LNCAP (cell line): Measurements from ENCODE around the gene SMARCC1.

ENCODE experiments used
- TF ChIP-seq, protein P1 (sequence below): fragments of 450-650 bp; IDR thresholded peaks from 2 replicates; pipeline ENCODE4 v1.5.1; 2017; ENCODE audit warnings: mild to moderate bottlenecking

Gene SMARCC1

DNA sequence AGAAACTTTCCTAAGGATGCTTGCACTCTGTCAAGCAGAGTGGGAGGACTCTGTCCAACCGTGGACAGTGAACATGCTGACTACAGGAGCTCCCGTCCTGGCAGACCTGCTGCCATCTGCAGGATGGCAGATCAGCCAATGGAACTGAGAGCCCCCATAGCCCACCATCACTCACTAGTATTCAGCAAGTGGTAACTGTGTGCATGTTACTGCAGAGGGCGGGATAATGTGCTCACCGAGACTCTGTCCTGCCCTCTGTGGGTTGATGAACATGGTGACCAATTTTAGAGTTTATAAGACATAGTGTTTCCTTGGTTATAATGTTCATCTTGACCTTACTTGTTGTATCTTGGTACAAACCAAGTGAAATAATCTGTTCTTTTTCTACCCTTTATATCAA is 214.5 kb downstream of the SMARCC1 start:
- TF ChIP-seq, protein P1, sequence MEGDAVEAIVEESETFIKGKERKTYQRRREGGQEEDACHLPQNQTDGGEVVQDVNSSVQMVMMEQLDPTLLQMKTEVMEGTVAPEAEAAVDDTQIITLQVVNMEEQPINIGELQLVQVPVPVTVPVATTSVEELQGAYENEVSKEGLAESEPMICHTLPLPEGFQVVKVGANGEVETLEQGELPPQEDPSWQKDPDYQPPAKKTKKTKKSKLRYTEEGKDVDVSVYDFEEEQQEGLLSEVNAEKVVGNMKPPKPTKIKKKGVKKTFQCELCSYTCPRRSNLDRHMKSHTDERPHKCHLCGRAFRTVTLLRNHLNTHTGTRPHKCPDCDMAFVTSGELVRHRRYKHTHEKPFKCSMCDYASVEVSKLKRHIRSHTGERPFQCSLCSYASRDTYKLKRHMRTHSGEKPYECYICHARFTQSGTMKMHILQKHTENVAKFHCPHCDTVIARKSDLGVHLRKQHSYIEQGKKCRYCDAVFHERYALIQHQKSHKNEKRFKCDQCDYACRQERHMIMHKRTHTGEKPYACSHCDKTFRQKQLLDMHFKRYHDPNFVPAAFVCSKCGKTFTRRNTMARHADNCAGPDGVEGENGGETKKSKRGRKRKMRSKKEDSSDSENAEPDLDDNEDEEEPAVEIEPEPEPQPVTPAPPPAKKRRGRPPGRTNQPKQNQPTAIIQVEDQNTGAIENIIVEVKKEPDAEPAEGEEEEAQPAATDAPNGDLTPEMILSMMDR: no peak

DNA sequence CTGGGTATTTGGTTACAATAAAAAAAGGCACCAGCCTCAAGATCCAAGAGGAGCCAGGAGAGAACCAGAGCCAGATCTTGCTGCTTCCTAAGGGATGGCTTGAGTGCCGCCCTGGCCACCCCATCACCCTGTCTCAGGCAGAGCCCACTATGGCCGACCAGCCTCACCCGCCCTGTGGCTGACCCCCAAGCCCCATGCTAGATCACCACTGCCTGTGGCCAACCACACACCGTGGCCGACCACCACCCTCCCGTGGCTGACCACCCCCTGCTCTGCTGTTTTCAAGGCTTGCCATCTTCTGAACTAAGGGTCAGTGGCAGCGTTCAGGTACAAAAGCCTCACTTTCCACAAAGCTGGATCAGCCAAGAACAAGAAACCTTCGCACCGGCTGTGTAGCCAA is 215.0 kb downstream of the SMARCC1 start:
- TF ChIP-seq, protein P1: no peak

DNA sequence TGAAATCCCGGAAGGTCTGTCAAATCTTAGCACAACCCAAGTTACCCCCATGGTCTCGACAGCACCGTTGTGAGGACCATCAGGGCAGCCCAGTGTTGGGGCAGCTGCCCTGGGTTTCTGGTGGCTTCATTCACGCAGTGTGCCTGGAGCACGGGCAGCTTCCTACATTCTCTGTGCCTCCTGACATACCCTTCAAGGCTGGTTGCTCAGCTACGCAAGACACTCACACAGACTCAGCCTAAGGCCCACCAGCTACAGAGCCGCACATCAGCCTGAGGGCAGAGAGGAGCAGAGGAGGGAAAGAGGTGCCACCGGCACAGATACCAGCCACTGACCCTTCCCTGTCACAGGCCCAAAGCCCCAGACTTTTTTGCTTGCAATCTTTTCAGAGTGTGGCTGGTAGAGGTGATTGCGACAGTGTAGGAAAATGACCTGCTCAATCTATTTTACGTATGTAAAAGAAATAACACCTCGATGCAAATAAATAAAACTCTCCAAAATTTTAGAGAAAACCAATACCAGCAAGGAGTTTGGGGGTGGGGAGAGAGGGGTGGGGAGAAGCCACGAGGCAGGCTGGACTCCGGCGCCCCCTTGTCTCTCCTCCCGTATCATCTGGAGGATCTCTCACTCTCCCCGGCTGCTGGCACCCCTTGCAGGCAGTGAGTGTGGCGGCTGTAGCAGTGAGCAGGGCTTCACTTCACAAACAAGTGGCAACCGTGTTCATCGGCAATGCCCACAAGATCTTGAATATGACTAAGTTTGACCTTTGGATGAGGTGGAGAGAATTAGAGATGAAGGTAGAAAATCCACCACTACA is 215.8 kb downstream of the SMARCC1 start:
- TF ChIP-seq, protein P1: no peak

DNA sequence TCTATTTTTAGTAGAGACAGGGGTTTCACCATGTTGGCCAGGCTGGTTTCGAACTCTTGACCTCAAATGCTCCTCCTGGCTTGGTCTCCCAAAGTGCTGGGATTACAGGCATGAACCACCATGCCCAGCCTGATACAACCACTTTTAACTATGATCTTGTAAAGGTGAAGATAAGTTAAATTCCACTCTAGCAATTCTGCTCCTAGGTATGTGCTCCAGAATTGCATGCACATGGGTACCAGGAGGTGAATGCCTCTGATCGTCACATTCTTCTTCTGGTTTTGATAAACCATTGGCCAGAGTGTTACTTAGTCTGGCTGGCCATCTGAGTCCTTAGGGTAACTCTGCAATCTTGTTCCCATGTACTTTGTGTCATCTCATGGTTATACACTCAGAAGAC is 225.3 kb downstream of the SMARCC1 start:
- TF ChIP-seq, protein P1: no peak

DNA sequence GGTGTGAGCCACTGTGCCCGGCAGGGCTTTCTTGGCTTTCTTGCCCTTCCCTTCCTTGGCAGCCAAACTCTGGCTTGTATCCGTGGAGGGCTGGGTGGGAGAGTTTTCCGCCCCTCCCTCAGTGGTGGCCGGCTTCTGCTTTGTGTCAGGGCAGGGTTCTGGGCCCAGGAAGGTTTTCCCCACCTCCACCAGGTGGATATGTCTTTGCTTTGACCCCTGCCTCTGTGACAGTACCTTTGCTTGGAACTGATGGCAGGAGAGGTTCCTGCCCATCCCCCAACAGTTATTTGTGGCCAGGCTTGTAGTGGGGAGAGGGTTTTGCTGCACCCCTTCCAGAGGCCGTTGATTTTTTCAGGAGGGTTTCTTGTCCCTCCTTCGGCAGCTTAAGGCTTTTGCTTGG is 227.4 kb downstream of the SMARCC1 start:
- TF ChIP-seq, protein P1: no peak

DNA sequence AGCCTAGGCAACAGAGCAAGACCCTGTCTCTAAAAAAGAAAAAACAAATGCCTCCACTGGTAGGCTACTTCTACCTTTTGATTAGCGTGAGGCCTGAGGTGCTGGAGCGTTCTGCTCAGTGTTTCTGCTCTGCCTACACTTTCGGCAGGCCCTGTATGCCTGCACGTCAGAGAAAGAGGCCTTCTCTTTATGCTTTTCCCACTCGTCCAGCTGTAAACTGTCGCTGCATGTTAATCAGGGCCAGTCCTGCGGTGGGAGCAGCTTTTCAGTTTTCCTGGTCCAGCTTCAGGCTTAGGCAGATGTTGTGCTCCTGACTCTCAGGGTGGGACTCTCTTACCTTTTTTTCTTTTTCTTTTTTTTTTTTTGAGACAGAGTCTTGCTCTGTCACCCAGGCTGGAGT is 228.3 kb downstream of the SMARCC1 start:
- TF ChIP-seq, protein P1: no peak

DNA sequence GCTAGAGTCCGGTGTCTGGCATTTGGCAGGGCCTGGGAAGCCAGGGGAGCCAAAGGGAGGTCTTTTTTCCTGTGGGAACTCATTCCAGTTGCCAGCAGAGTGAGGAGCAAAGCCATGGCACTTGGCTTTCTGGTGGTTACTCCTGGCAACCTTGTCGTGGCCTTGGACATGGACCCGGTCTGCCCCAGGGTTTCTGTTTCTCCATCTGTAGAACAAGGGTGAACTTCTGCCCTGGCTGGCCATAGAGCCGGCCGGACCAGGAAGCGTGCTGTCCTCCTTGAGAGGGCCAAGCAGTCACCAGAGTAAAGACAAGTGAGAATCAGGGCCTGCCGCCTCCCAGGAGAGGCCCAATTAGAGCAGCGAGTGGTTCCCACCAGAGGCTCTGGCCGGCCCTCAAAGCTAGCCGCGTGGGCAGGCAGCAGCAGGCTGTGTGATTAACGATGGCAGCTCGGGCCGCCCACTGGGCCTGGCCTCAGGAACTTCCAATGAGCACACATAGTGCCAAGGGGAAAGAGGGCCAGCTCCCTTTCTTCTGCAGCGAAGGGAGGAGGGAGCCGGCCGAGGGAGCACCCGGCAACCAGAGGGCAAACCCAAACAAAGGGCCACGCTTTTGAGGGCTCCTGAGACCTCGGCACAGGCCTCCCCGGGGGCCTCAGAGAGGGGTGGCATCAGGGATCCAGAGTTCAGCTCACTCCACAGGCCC is 239.1 kb downstream of the SMARCC1 start:
- TF ChIP-seq, protein P1: no peak
